Endothelial cell of umbilical vein (primary cell): ENCODE measurements around the gene SYK. TPM values are rescaled to one million over a fixed set of nuclear protein-coding genes. Genes with fewer than 3 reads are reported as not detected.

ENCODE experiments used
- BruUV-seq: library from RNA; stranded (reverse); fragments of 400-500 nt; replicated peaks from 2 replicates; lab custom pipeline; 2021; lab: Mats Ljungman, UMichigan
- CTCF ChIA-PET: fragments of 300-600, 350-600 bp; sonication (Branson Sonifier 250); formaldehyde crosslinking; loops from one replicate; lab custom pipeline; 2021; ENCODE audit warnings: antibody characterized with exemption, inconsistent platforms; lab: Charles Lee
- POLR2A ChIA-PET: fragments of 300-600, 350-600 bp; sonication (Branson Sonifier 250); formaldehyde crosslinking; loops from one replicate; lab custom pipeline; 2021; ENCODE audit warnings: antibody characterized with exemption, inconsistent platforms; lab: Charles Lee
- DNase-seq: peaks from one replicate; pipeline ENCODE4 v3.0.0-alpha.2; 2011; ENCODE audit warnings: low read depth, low spot score
- FAIRE-seq: peaks from 2 replicates; lab custom pipeline; 2011; peaks lifted over from hg19 to GRCh38; lab: Jason Lieb, UNC
- H2AFZ ChIP-seq: 2 replicates; pipeline ENCODE4 v1.6.0; 2012; ENCODE audit warnings: low read depth, low read length, control low read depth, inconsistent platforms
- H3K27ac ChIP-seq: 2 replicates; pipeline ENCODE4 v1.5.1; 2011; ENCODE audit warnings: low read depth, mild to moderate bottlenecking, control low read depth, low read length, moderate library complexity; ENCODE audit not compliant: insufficient read depth
- H3K27me3 ChIP-seq, 2 experiments: 2 replicates each; pipeline versions ENCODE4 v1.6.0 to v1.6.1; 2011; ENCODE audit warnings: low read length in 2 of 2, mixed read lengths in 1 of 2; ENCODE audit not compliant: control insufficient read depth in 2 of 2, insufficient read depth in 2 of 2
- H3K36me3 ChIP-seq, 2 experiments: 2 replicates in 1 of 2; 3 replicates in 1 of 2; pipeline ENCODE4 v1.5.1; 2011; ENCODE audit warnings: low read length in 2 of 2, mild to moderate bottlenecking in 1 of 2, moderate library complexity in 1 of 2; ENCODE audit not compliant: control insufficient read depth in 2 of 2, insufficient read depth in 2 of 2; ENCODE audit errors: extremely low read depth in 1 of 2
- H3K4me1 ChIP-seq: 3 replicates; pipeline ENCODE4 v1.5.1; 2011; ENCODE audit warnings: mild to moderate bottlenecking, low read length; ENCODE audit not compliant: control insufficient read depth, insufficient read depth; ENCODE audit errors: extremely low read depth
- H3K4me2 ChIP-seq: 2 replicates; pipeline ENCODE4 v1.6.1; 2011; ENCODE audit warnings: low read length, control low read depth, mixed read lengths; ENCODE audit not compliant: insufficient read depth
- H3K4me3 ChIP-seq, 3 experiments: fragments of 200-600 bp in 1 of 3; sonication (generic), shearing (Covaris generic) in 1 of 3; replicated peaks in 1 of 3; 2 replicates each; pipeline ENCODE4 v1.5.1; 2011 to 2016; ENCODE audit warnings: control low read depth in 3 of 3, low read length in 3 of 3, mild to moderate bottlenecking in 2 of 3, inconsistent platforms in 1 of 3, low read depth in 1 of 3, moderate library complexity in 1 of 3; ENCODE audit not compliant: insufficient read depth in 1 of 3
- H3K79me2 ChIP-seq: 2 replicates; pipeline ENCODE4 v1.6.0; 2012; ENCODE audit warnings: low read length, inconsistent platforms; ENCODE audit not compliant: control insufficient read depth, insufficient read depth
- H3K9ac ChIP-seq: replicated peaks from 2 replicates; pipeline ENCODE3; 2011; ENCODE audit warnings: low read length, control low read depth; ENCODE audit not compliant: insufficient read depth; ENCODE audit errors: extremely low read depth
- H3K9me1 ChIP-seq: replicated peaks from 3 replicates; pipeline ENCODE4 v1.6.0; 2011; ENCODE audit warnings: mild to moderate bottlenecking, low read length; ENCODE audit not compliant: control insufficient read depth, insufficient read depth; ENCODE audit errors: extremely low read depth
- H3K9me3 ChIP-seq: replicated peaks from 2 replicates; pipeline ENCODE4 v1.5.1; 2012; ENCODE audit warnings: low read length, inconsistent platforms; ENCODE audit not compliant: control insufficient read depth, insufficient read depth
- H4K20me1 ChIP-seq: replicated peaks from 2 replicates; pipeline ENCODE3; 2011; ENCODE audit warnings: mild to moderate bottlenecking, low read length; ENCODE audit not compliant: control insufficient read depth, insufficient read depth; ENCODE audit errors: extremely low read depth
- EZH2 ChIP-seq: IDR thresholded peaks from 2 replicates; pipeline ENCODE4 v1.6.1; 2012; ENCODE audit warnings: borderline replicate concordance, low read depth, mild to moderate bottlenecking, moderate library complexity, low read length, inconsistent platforms; ENCODE audit not compliant: severe bottlenecking
- FOS ChIP-seq: IDR thresholded peaks from 2 replicates; pipeline ENCODE4 v1.6.1; 2011; ENCODE audit warnings: mild to moderate bottlenecking, low read length, moderate library complexity, borderline replicate concordance; ENCODE audit not compliant: insufficient read depth
- GATA2 ChIP-seq: IDR thresholded peaks from 2 replicates; pipeline ENCODE4 v1.7.0; 2011; ENCODE audit warnings: low read depth, mild to moderate bottlenecking, moderate library complexity, mixed read lengths, low read length; ENCODE audit not compliant: insufficient read length, insufficient read depth
- JUN ChIP-seq: IDR thresholded peaks from 2 replicates; pipeline ENCODE4 v1.6.1; 2011; ENCODE audit warnings: borderline replicate concordance, low read depth; ENCODE audit not compliant: insufficient read length, insufficient read depth
- MAX ChIP-seq: IDR thresholded peaks from 2 replicates; pipeline ENCODE4 v1.6.1; 2011; ENCODE audit not compliant: insufficient read depth, insufficient read length
- MYC ChIP-seq: IDR thresholded peaks from one replicate; pipeline ENCODE4 v1.6.1; 2011; ENCODE audit warnings: mild to moderate bottlenecking, low read depth, low read length
- POLR2A ChIP-seq: IDR thresholded peaks from 2 replicates; pipeline ENCODE4 v1.6.1; 2012; ENCODE audit warnings: low read depth, mild to moderate bottlenecking, control low read depth, low read length
- POLR2AphosphoS5 ChIP-seq: IDR thresholded peaks from 2 replicates; pipeline ENCODE4 v1.6.1; 2012; ENCODE audit warnings: low read depth, mild to moderate bottlenecking, control low read depth, low read length, moderate library complexity; ENCODE audit not compliant: insufficient read depth
- dilution Hi-C: fragments of 300-500 bp; cut with MboI; formaldehyde crosslinking; loops from one replicate; pipeline ENCODE4 v1.15.0; 2019; ENCODE audit warnings: low sequenced_read_pairs; ENCODE audit not compliant: extremely low pct_ligation_motif_present
- intact Hi-C: fragments of 100-400 bp; cut with micrococcal nuclease; formaldehyde crosslinking; loops from one replicate; pipeline ENCODE4 v1.10.0; 2022
- polyA plus RNA-seq, 4 experiments: library from polyadenylated mRNA; depleted of rRNA in 3 of 4; stranded (reverse) in 3 of 4; unstranded in 1 of 4; fragments of >200 nt; gene quantifications; 2 replicates each; pipeline versions ENCODE4 v1.2.1 to v1.2.3, GENCODE V29; 2011 to 2012; ENCODE audit warnings: missing spikeins in 1 of 4
- total RNA-seq: library from RNA; stranded (reverse); gene quantifications from 2 replicates; pipeline ENCODE4 v1.2.3, GENCODE V29; 2021
- TF ChIP-seq, protein P1 (sequence below), 2 donors: IDR thresholded peaks; 1 replicate in 1 of 2; 2 replicates in 1 of 2; pipeline ENCODE4 v1.5.1; 2011; ENCODE audit warnings: low read length in 2 of 2, mild to moderate bottlenecking in 2 of 2, moderate library complexity in 2 of 2, control low read depth in 1 of 2, inconsistent platforms in 1 of 2, low read depth in 1 of 2; ENCODE audit not compliant: insufficient read depth in 1 of 2; ENCODE audit errors: extremely low read depth in 1 of 2

SYK gene
- total and polyA plus RNA-seq, 2 donors (not counting 3 experiments of a cell fraction or from before 2014, with no cell fraction given), result not detected

DNA sequence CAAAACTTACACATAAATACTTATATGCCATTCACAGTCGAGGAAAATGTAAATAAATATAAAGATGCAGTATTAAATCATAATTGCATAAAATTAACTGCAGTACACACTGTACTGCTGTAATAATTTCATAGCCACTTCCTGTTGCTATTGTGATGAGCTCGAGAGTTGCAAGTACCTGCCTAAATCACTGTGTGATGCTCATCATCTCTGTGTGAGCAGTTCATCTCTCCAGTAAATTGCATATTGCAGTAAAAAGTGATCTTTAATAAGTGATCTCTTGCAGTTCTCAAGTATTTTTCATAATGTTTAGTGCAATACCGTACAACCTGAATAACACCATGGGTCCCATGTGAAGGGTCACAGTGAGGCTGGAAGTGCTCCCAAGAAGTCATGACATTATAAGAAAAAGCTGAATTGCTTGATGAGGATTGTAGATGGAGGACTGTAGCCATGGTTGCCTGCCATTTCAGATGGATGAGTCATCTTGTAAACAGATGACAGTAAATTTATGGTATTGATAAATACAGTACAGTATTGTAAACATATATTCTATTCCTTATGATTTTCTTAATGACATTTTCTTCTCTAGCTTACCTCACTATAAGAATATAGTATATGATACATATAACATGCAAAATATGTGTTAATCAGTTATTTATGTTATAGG lies 34.9 kb downstream of the SYK start:
- CTCF ChIA-PET, result no interaction called here

GRCh38 chr9:90838098-90838497 lies 36.5 kb downstream of the SYK start:
- Histone ChIP-seq H3K9ac (no peak overlapping the region), H3K4me1 (no peaks in the 10 kb centered on the region), H2AFZ (no peak overlapping the region), H3K4me3 (no peak overlapping the region), H3K27me3 (no peaks in the 10 kb centered on the region), H3K9me3 (no peaks in the 10 kb centered on the region), H3K36me3 (no peaks in the 10 kb centered on the region), H3K79me2 (no peaks in the 10 kb centered on the region), H3K4me2 (no peak overlapping the region), H4K20me1 (no peaks in the 10 kb centered on the region), H3K27ac (no peak overlapping the region), H3K9me1 (no peaks in the 10 kb centered on the region)
- POLR2A ChIA-PET, result no interaction called here
- CTCF ChIA-PET, result no interaction called here
- dilution Hi-C loops (no loop called here), intact Hi-C loops (no loop called here)
- no TSS peak for BruUV-seq
- FAIRE-seq (no peak), DNase-seq (no peak)
- no peak for TF ChIP-seq POLR2A
- no peak for TF ChIP-seq FOS
- no peak for TF ChIP-seq JUN
- TF ChIP-seq EZH2, result no peak
- no peak for TF ChIP-seq MAX
- no peak for TF ChIP-seq POLR2AphosphoS5
- TF ChIP-seq GATA2, result no peak
- no peak for TF ChIP-seq MYC
- TF ChIP-seq, protein P1, sequence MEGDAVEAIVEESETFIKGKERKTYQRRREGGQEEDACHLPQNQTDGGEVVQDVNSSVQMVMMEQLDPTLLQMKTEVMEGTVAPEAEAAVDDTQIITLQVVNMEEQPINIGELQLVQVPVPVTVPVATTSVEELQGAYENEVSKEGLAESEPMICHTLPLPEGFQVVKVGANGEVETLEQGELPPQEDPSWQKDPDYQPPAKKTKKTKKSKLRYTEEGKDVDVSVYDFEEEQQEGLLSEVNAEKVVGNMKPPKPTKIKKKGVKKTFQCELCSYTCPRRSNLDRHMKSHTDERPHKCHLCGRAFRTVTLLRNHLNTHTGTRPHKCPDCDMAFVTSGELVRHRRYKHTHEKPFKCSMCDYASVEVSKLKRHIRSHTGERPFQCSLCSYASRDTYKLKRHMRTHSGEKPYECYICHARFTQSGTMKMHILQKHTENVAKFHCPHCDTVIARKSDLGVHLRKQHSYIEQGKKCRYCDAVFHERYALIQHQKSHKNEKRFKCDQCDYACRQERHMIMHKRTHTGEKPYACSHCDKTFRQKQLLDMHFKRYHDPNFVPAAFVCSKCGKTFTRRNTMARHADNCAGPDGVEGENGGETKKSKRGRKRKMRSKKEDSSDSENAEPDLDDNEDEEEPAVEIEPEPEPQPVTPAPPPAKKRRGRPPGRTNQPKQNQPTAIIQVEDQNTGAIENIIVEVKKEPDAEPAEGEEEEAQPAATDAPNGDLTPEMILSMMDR (IDR thresholded peaks at IDR 0.05; ENCODE audit: extremely low read depth in 1 of 2, insufficient read depth in 1 of 2, low read depth in 1 of 2, low read length in 2 of 2), result no peak

More for the DNA sequence above, 34.9 kb downstream of the SYK start:
- dilution Hi-C loops (no loop called here), intact Hi-C loops (no loop called here)
- no peaks in the 10 kb centered on the region for H3K79me2 ChIP-seq
- no peak for DNase-seq
- no peak for FAIRE-seq
- no peaks in the 10 kb centered on the region for H3K9me3 ChIP-seq
- H2AFZ ChIP-seq, result no peak overlapping the region
- H3K9ac ChIP-seq, result no peak overlapping the region
- H3K27ac ChIP-seq, result no peak overlapping the region
- H3K27me3 ChIP-seq, result no peaks in the 10 kb centered on the region
- no peak overlapping the region for H3K4me3 ChIP-seq
- no peak overlapping the region for H3K4me2 ChIP-seq
- no peaks in the 10 kb centered on the region for H3K36me3 ChIP-seq
- TF ChIP-seq JUN, result peak; percentile 27
- no peak for TF ChIP-seq POLR2AphosphoS5
- H4K20me1 ChIP-seq, result no peaks in the 10 kb centered on the region
- no peaks in the 10 kb centered on the region for H3K4me1 ChIP-seq
- BruUV-seq, result no TSS peak
- POLR2A ChIA-PET, result no interaction called here
- no peaks in the 10 kb centered on the region for H3K9me1 ChIP-seq
